ENCODE results near the gene ADGRB2.

DNA sequence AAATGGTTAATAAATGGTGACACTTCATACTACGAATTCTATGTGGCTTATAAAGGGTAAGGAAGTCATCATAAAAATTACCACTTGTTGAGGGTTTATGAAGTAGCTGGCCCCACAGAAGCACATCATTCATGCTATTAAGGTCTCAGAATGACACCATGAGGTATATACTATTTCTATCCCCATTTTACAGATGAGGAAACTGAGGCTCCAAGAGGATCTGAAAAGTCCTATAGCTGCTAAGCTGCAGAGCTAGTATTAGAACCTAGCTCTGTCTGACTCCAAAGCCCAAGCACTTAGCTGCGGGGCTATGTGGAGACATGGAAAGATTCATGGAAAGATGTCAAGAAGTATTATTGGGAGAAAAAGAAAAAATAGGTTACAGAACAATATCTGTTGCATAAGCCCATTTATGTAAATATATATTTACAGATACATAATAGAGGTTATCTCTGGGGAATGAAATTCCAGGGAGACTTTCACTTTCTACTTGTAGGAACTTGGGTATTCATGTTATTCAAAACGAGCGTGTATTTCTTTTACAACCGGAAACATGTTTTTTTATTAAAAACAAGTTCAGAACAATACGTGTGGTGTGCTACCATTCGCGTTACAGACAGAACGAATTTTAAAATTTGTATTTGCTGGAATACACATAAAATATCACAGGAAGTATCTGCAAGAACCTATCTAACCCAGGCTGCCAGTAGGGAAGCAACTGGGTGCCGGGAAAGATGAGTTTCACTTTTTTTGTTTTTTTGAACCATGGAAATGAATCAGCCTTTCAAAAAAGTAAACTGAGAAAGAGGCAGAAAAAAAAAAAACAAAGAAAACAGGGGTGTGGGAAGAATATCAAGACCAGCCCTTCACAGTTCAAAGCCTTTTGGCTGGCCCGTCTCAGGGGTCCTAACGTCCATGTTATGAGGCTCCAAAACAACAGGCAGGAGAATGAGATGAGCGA is 38.3 kb upstream of the ADGRB2 start:
- TF ChIP-seq, protein P1, sequence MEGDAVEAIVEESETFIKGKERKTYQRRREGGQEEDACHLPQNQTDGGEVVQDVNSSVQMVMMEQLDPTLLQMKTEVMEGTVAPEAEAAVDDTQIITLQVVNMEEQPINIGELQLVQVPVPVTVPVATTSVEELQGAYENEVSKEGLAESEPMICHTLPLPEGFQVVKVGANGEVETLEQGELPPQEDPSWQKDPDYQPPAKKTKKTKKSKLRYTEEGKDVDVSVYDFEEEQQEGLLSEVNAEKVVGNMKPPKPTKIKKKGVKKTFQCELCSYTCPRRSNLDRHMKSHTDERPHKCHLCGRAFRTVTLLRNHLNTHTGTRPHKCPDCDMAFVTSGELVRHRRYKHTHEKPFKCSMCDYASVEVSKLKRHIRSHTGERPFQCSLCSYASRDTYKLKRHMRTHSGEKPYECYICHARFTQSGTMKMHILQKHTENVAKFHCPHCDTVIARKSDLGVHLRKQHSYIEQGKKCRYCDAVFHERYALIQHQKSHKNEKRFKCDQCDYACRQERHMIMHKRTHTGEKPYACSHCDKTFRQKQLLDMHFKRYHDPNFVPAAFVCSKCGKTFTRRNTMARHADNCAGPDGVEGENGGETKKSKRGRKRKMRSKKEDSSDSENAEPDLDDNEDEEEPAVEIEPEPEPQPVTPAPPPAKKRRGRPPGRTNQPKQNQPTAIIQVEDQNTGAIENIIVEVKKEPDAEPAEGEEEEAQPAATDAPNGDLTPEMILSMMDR (IDR thresholded peaks at IDR 0.05) = no peak
- no peak for TF ChIP-seq EP300 (IDR thresholded peaks at IDR 0.05)
- no peak for TF ChIP-seq POLR2A (IDR thresholded peaks at IDR 0.05)
